ENCODE measurements around the gene TSPEAR. TPM values are rescaled to one million over a fixed set of nuclear protein-coding genes. Genes with fewer than 3 reads are reported as not detected.
A peak's percentile ranks its signal among the peaks of the same experiment; 100 is the strongest.

TSPEAR gene
- total and polyA plus RNA-seq, 3 donors from 2014 or later = 0.53 to 0.62 (median 0.55) TPM

DNA sequence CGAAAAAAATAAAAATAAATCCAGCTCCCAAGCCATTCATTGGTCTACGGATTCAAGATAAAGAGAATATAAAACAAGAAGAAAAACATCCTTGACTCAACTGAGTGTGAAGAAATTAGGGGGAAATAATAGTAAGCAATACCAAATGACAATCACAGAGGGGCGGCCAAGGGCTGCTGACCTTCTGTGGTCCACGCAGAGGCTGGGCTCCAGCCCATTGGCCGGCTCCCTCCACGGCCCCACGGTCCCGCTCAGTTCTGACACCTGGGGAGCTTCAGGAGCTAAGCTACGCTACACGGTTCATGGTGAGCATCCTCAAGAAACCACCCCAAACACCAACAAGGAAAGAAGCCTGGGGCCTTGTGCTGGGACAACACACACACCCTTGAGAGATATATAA, 14.8 kb downstream of the TSPEAR start:
- DNase-seq = peak; percentile 4
- intact Hi-C loops (cut with DNase I; ENCODE audit: low total_unique reads) = no loop called here
- Histone ChIP-seq H3K4me3 (no peak overlapping the region), H3K9me3 (no peaks in the 10 kb centered on the region), H3K27me3 (no peaks in the 10 kb centered on the region), H3K4me1 (no peaks in the 10 kb centered on the region), H3K27ac (no peak overlapping the region), H3K36me3 (ENCODE audit: low read depth, missing control alignments) (no peaks in the 10 kb centered on the region)
- TF ChIP-seq CTCF (IDR thresholded peaks at IDR 0.05) (no peak), POLR2A (IDR thresholded peaks at IDR 0.05) (no peak)
- 60 to 70% methylated on average over 10 of the region's 10 CpGs for WGBS, 2 donors

DNA sequence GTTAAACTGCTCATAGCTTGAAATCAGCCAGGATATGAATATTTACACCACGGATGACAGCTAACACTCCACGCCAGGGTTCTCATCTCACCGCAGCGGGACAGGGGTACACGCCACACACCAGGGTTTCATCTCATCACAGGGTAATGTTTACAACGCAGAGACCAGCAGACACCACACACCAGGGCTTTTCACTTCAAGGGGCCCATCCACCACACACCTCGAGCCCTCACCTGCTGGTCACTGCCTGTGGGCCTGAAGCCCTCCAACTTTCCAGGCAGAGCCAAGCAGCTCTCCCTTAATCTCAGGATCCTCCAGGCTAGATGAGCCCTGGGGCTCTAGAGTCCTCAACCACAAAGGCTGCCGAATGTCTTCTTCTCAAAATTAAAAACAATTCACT, 15.7 kb downstream of the TSPEAR start:
- DNase-seq = peak; percentile 7
- no peaks in the 10 kb centered on the region for H3K36me3 ChIP-seq (ENCODE audit: low read depth, missing control alignments)
- H3K4me1 ChIP-seq = no peaks in the 10 kb centered on the region
- no peaks in the 10 kb centered on the region for H3K9me3 ChIP-seq
- no peak overlapping the region for H3K27ac ChIP-seq
- no peak for TF ChIP-seq POLR2A (IDR thresholded peaks at IDR 0.05)
- TF ChIP-seq CTCF (IDR thresholded peaks at IDR 0.05) = no peak
- intact Hi-C loops (cut with DNase I; ENCODE audit: low total_unique reads) = no loop called here
- H3K4me3 ChIP-seq = no peak overlapping the region
- 83 to 89% methylated on average over 6 to 8 of the region's 8 CpGs for WGBS, 2 donors
- no peaks in the 10 kb centered on the region for H3K27me3 ChIP-seq

GRCh38 chr21:44695184-44695583, 16.2 kb downstream of the TSPEAR start:
- Histone ChIP-seq H3K36me3 (ENCODE audit: low read depth, missing control alignments) (no peaks in the 10 kb centered on the region), H3K27ac (no peak overlapping the region), H3K27me3 (no peaks in the 10 kb centered on the region), H3K4me3 (no peak overlapping the region), H3K9me3 (no peaks in the 10 kb centered on the region), H3K4me1 (no peaks in the 10 kb centered on the region)
- intact Hi-C loops (cut with DNase I; ENCODE audit: low total_unique reads) = no loop called here
- DNase-seq = peak; percentile 11
- 73 to 81% methylated on average over 8 of the region's 8 CpGs for WGBS, 2 donors
- TF ChIP-seq POLR2A (IDR thresholded peaks at IDR 0.05) (no peak), CTCF (IDR thresholded peaks at IDR 0.05) (no peak)

DNA sequence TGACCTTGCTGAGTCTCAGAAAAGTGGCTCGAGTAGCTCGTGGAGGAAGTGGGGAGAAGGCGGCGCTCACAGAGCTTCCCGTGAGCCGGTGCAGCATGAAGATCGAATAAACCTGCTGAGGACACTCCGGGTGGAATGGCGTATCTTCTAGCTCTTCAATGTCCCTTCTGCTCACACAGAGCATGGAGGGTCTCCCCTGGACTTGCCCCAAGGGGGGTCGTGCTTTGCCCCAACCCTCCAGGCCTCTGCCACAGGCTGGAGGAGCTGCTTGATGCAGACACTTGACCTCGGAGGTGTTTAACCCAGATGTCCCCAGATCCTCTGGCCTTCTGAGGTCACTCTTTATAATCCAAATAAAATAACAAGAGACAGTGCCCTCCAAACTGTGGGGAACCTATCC, 16.6 kb downstream of the TSPEAR start:
- Histone ChIP-seq H3K4me3 (no peak overlapping the region), H3K9me3 (no peaks in the 10 kb centered on the region), H3K27ac (no peak overlapping the region), H3K36me3 (ENCODE audit: low read depth, missing control alignments) (no peaks in the 10 kb centered on the region), H3K4me1 (no peaks in the 10 kb centered on the region), H3K27me3 (no peaks in the 10 kb centered on the region)
- WGBS, 2 donors = 76 to 82% methylated on average over 9 to 11 of the region's 11 CpGs
- peak; percentile 7 for DNase-seq
- intact Hi-C loops (cut with DNase I; ENCODE audit: low total_unique reads) = no loop called here
- no peak for TF ChIP-seq POLR2A (IDR thresholded peaks at IDR 0.05)
- TF ChIP-seq CTCF (IDR thresholded peaks at IDR 0.05) = no peak

DNA sequence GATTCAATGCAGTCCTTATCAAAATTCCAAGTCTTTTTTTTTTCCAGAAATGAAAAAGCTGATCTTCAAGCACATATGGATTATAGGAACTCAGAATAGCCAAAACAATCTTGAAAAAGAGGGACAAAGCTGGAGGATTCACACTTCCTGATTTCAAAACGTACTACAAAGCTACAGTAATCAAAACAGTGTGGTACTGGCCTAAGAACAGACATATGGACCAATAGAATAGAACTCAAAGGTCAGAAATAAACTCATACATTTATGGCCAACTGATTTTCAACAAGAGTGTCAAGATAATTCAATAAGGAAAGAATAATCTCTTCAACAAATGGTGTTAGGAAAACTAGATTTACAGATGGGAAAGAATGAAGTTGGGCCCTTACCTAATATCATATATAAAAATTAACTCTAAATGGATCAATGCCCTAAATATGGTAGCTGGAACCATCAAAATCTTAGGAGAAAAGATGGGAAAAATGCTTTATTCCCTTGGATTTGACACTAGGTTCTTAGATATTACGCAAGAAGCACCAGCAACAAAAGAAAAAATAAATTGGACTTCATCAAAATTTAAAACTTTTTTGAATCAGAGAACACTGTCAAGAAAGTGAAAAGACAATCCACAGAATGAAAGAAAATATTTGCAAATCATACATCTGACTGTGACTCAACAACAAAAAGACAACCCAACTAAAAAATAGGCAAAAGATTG, 18.4 kb downstream of the TSPEAR start:
- Histone ChIP-seq H3K36me3 (ENCODE audit: low read depth, missing control alignments) (no peaks in the 10 kb centered on the region), H3K4me3 (no peak overlapping the region), H3K9me3 (no peaks in the 10 kb centered on the region), H3K27ac (no peak overlapping the region), H3K4me1 (no peaks in the 10 kb centered on the region), H3K27me3 (no peaks in the 10 kb centered on the region)
- DNase-seq = no peak
- WGBS, 2 donors = 48 to 49% methylated on average over 2 of the region's 2 CpGs
- TF ChIP-seq POLR2A (IDR thresholded peaks at IDR 0.05) (no peak), CTCF (IDR thresholded peaks at IDR 0.05) (no peak)
- intact Hi-C loops (cut with DNase I; ENCODE audit: low total_unique reads) = no loop called here

All from testis (tissue), 3 donors.